DOHH2 (cell line): ENCODE results near the gene L1CAM.

Experiments
- H3F3A ChIP-seq: fragments of 200-600 bp; sonication (generic), shearing (Covaris generic); 2 replicates; pipeline ENCODE4 v1.6.0; 2016; ENCODE audit warnings: antibody characterized with exemption, mild to moderate bottlenecking; ENCODE audit not compliant: control insufficient read depth, insufficient read depth
- H3K27ac ChIP-seq: fragments of 200-600 bp; sonication (generic); 2 replicates; pipeline ENCODE4 v1.5.1; 2014; ENCODE audit warnings: low read depth, mild to moderate bottlenecking, low read length, moderate library complexity
- H3K27me3 ChIP-seq: fragments of 200-600 bp; sonication (generic); 2 replicates; pipeline ENCODE4 v1.6.1; 2014; ENCODE audit warnings: mild to moderate bottlenecking, low read length, mixed read lengths; ENCODE audit not compliant: control insufficient read depth
- H3K36me3 ChIP-seq: fragments of 200-600 bp; sonication (generic); 2 replicates; pipeline ENCODE4 v1.6.1; 2014; ENCODE audit warnings: mild to moderate bottlenecking, low read length, moderate library complexity, mixed read lengths; ENCODE audit not compliant: control insufficient read depth
- H3K4me1 ChIP-seq: fragments of 200-600 bp; sonication (generic); 2 replicates; pipeline ENCODE4 v1.6.1; 2014; ENCODE audit warnings: mild to moderate bottlenecking, low read length, mixed read lengths; ENCODE audit not compliant: control insufficient read depth
- H3K4me2 ChIP-seq: fragments of 200-600 bp; sonication (generic); 2 replicates; pipeline ENCODE4 v1.6.0; 2014; ENCODE audit warnings: mild to moderate bottlenecking, low read length, moderate library complexity
- H3K4me3 ChIP-seq: fragments of 200-600 bp; sonication (generic); 2 replicates; pipeline ENCODE4 v1.5.1; 2014; ENCODE audit warnings: mild to moderate bottlenecking, low read length, mixed read lengths
- H3K79me2 ChIP-seq: fragments of 200-600 bp; sonication (generic); 2 replicates; pipeline ENCODE4 v1.6.1; 2014; ENCODE audit warnings: mild to moderate bottlenecking, low read length, mixed read lengths; ENCODE audit not compliant: control insufficient read depth
- H3K9me2 ChIP-seq: fragments of 200-600 bp; sonication (generic); replicated peaks from 2 replicates; pipeline ENCODE4 v1.6.1; 2014; ENCODE audit warnings: mild to moderate bottlenecking, low read length, mixed read lengths; ENCODE audit not compliant: control insufficient read depth
- H3K9me3 ChIP-seq: fragments of 200-600 bp; sonication (generic); 2 replicates; pipeline ENCODE4 v1.6.1; 2014; ENCODE audit warnings: antibody characterized with exemption, low read length, mixed read lengths; ENCODE audit not compliant: control insufficient read depth, insufficient read depth
- H4K20me1 ChIP-seq: fragments of 200-600 bp; sonication (generic); 2 replicates; pipeline ENCODE4 v1.6.0; 2014; ENCODE audit warnings: low read depth, mild to moderate bottlenecking, antibody characterized with exemption, low read length, moderate library complexity; ENCODE audit not compliant: control insufficient read depth, insufficient read depth
- CTCF ChIP-seq: fragments of 200-600 bp; sonication (generic); IDR thresholded peaks from one replicate; pipeline ENCODE4 v1.5.1; 2014; ENCODE audit warnings: antibody characterized with exemption, mild to moderate bottlenecking, low read depth, low read length; ENCODE audit not compliant: poor library complexity, severe bottlenecking
- EZH2phosphoT487 ChIP-seq: fragments of 200-600 bp; sonication (generic); IDR thresholded peaks from 2 replicates; pipeline ENCODE4 v1.6.1; 2017; ENCODE audit warnings: borderline replicate concordance, mild to moderate bottlenecking, antibody characterized with exemption, low read length, moderate library complexity, mixed read lengths

Gene L1CAM

GRCh38 chrX:153925739-153926551 is 40.0 kb upstream of the L1CAM start, which contains the start of gene ARHGAP4:
Gene ARHGAP4, minus strand, starts transcription at chrX:153926264. Its CDS starts 62 bp downstream, at chrX:153926202.
- peaks cover 44% of the 10 kb centered on the region for H3K36me3 ChIP-seq
- TF ChIP-seq CTCF, result no peak
- no peak for TF ChIP-seq EZH2phosphoT487
- H3K4me3 ChIP-seq, result peak within 1 kb of the TSS; percentile 98
- no peaks in the 10 kb centered on the region for H4K20me1 ChIP-seq
- H3K4me2 ChIP-seq, result peak within 1 kb of the TSS; percentile 98
- peaks cover 45% of the 10 kb centered on the region for H3K4me1 ChIP-seq
- no peaks in the 10 kb centered on the region for H3K9me2 ChIP-seq
- H3F3A ChIP-seq, result peaks cover 9% of the 10 kb centered on the region; the same call in 1 of the 2 replicates
- peak within 1 kb of the TSS; percentile 100 for H3K27ac ChIP-seq
- no peaks in the 10 kb centered on the region for H3K27me3 ChIP-seq
- peaks cover 40% of the 10 kb centered on the region for H3K79me2 ChIP-seq
- H3K9me3 ChIP-seq, result no peaks in the 10 kb centered on the region

- no peaks in the 10 kb centered on the region for H3K27me3 ChIP-seq
- peaks cover 38% of the 10 kb centered on the region for H3K36me3 ChIP-seq
- H3K4me1 ChIP-seq, result peaks cover 45% of the 10 kb centered on the region
- H3K4me2 ChIP-seq, result peak overlapping the region; percentile 98
- H3K4me3 ChIP-seq, result peak overlapping the region; percentile 98
- peak overlapping the region; percentile 100 for H3K27ac ChIP-seq
- H4K20me1 ChIP-seq, result no peaks in the 10 kb centered on the region
- peaks cover 9% of the 10 kb centered on the region; the same call in 1 of the 2 replicates for H3F3A ChIP-seq
- H3K9me3 ChIP-seq, result no peaks in the 10 kb centered on the region
- TF ChIP-seq CTCF (no peak), EZH2phosphoT487 (no peak)
- no peaks in the 10 kb centered on the region for H3K9me2 ChIP-seq
- peaks cover 40% of the 10 kb centered on the region for H3K79me2 ChIP-seq
Observed at GRCh38 chrX:153925387-153925738, 39.4 kb upstream of the L1CAM start.

GRCh38 chrX:153924149-153924861 is 38.3 kb upstream of the L1CAM start:
- peaks cover 42% of the 10 kb centered on the region for H3K4me1 ChIP-seq
- H3K27me3 ChIP-seq, result no peaks in the 10 kb centered on the region
- H3K9me2 ChIP-seq, result no peaks in the 10 kb centered on the region
- H3K4me2 ChIP-seq, result peak overlapping the region; percentile 98
- H3K36me3 ChIP-seq, result peaks cover 37% of the 10 kb centered on the region
- peaks cover 9% of the 10 kb centered on the region; the same call in 1 of the 2 replicates for H3F3A ChIP-seq
- TF ChIP-seq EZH2phosphoT487, result no peak
- no peak for TF ChIP-seq CTCF
- H3K79me2 ChIP-seq, result peaks cover 40% of the 10 kb centered on the region
- H3K27ac ChIP-seq, result peak overlapping the region; percentile 100
- H4K20me1 ChIP-seq, result no peaks in the 10 kb centered on the region
- peak overlapping the region; percentile 98 for H3K4me3 ChIP-seq
- no peaks in the 10 kb centered on the region for H3K9me3 ChIP-seq
